SK-N-SH treated with all-trans-retinoic acid at 6 μM for 48 hours (cell line): ENCODE results near the gene ATP1B3.

Experiments used
- BACH2 ChIP-seq: fragments of 250-450 bp; sonication (Bioruptor Pico); IDR thresholded peaks from 2 replicates; pipeline ENCODE4 v1.9.0; 2021; ENCODE audit warnings: mild to moderate bottlenecking, borderline replicate concordance
- ISL1 ChIP-seq: fragments of 250-450 bp; sonication (Bioruptor Pico); IDR thresholded peaks from 2 replicates; pipeline ENCODE4 v2.1.2; 2022; ENCODE audit warnings: mild to moderate bottlenecking, moderate library complexity
- TF ChIP-seq, protein P1 (sequence below): fragments of 250-450 bp; sonication (Bioruptor Pico); IDR thresholded peaks from 2 replicates; pipeline ENCODE4 v1.8.0; 2020; ENCODE audit warnings: mild to moderate bottlenecking, moderate library complexity, borderline replicate concordance

GRCh38 chr3:141905129-141905528 is 28.7 kb downstream of the ATP1B3 start:
- no peak for TF ChIP-seq BACH2 (CRISPR knock-in tag)
- TF ChIP-seq, protein P1, sequence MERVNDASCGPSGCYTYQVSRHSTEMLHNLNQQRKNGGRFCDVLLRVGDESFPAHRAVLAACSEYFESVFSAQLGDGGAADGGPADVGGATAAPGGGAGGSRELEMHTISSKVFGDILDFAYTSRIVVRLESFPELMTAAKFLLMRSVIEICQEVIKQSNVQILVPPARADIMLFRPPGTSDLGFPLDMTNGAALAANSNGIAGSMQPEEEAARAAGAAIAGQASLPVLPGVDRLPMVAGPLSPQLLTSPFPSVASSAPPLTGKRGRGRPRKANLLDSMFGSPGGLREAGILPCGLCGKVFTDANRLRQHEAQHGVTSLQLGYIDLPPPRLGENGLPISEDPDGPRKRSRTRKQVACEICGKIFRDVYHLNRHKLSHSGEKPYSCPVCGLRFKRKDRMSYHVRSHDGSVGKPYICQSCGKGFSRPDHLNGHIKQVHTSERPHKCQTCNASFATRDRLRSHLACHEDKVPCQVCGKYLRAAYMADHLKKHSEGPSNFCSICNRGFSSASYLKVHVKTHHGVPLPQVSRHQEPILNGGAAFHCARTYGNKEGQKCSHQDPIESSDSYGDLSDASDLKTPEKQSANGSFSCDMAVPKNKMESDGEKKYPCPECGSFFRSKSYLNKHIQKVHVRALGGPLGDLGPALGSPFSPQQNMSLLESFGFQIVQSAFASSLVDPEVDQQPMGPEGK: no peak
- TF ChIP-seq ISL1 (CRISPR knock-in tag): no peak
